ENCODE measurements around the gene LIN37. TPM values are rescaled to one million over a fixed set of nuclear protein-coding genes. Genes with fewer than 3 reads are reported as not detected.
A peak's percentile ranks its signal among the peaks of the same experiment; 100 is the strongest.

The LIN37 gene
- total RNA-seq, 1 experiment from 2014 or later, result 5.9 TPM

DNA sequence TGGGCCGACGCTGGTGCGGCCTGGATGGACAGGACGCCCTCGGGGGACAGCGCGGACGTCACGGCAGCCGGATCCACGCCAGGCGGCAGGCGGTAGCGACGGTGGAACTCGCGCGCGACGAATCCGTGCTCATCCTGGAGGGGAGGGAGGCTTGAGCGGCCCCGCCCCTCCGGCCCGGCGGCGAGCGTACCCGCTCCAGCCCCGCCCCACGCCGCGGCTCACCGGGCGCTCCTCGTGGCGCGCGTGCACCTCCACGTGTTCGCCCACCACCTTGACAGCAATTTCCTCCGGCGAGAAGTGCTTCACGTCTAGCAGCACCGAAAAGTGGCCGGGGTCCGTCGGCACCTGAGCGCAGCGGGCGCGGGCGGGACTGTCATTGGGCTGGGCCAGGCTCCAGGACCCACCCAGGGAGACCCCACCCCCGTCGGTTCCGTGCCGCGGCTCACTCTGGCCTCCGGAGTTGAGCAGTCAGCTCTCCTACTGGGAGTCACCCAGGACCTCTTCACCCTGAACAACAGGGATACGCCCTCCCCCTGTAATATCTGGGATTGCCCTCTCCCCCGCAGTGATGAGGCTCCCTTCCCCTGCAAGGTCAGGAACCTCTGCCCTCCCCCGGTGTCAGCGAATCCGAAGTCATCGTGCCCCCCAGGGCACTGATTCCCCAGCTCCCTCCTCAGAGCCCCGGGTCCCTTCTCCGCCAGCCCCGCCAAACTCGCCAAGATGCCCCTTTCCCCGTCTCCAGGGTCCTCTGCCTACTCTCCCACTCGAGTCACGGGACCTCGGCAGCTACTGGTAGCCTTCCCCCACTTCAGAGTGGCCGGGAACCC is 7.4 kb downstream of the LIN37 start:
- H3K4me3 Mint-ChIP-seq, result peak overlapping the region; percentile 58 to 78
- no peaks in the 10 kb centered on the region for H3K79me1 ChIP-seq (ENCODE audit: insufficient read depth, low read depth, low read length, poor library complexity, severe bottlenecking)
- H4K91ac ChIP-seq (ENCODE audit: insufficient read length, low read depth, low read length), result no peak overlapping the region
- H4K5ac ChIP-seq (ENCODE audit: insufficient read length, low read depth, low read length), result no peak overlapping the region
- H4K20me1 ChIP-seq (ENCODE audit: control insufficient read depth, insufficient read depth, insufficient read length), result no peaks in the 10 kb centered on the region
- H3K27ac ChIP-seq (ENCODE audit: insufficient read length, low read depth, low read length), result no peak overlapping the region
- TF ChIP-seq, protein P1, sequence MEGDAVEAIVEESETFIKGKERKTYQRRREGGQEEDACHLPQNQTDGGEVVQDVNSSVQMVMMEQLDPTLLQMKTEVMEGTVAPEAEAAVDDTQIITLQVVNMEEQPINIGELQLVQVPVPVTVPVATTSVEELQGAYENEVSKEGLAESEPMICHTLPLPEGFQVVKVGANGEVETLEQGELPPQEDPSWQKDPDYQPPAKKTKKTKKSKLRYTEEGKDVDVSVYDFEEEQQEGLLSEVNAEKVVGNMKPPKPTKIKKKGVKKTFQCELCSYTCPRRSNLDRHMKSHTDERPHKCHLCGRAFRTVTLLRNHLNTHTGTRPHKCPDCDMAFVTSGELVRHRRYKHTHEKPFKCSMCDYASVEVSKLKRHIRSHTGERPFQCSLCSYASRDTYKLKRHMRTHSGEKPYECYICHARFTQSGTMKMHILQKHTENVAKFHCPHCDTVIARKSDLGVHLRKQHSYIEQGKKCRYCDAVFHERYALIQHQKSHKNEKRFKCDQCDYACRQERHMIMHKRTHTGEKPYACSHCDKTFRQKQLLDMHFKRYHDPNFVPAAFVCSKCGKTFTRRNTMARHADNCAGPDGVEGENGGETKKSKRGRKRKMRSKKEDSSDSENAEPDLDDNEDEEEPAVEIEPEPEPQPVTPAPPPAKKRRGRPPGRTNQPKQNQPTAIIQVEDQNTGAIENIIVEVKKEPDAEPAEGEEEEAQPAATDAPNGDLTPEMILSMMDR (conservative IDR thresholded peaks at IDR 0.05), result no peak
- peaks cover 15% of the 10 kb centered on the region for H3K23me2 ChIP-seq (ENCODE audit: insufficient read length, low read depth, low read length, poor library complexity, severe bottlenecking)
- H3T11ph ChIP-seq (ENCODE audit: low read length), result no peak overlapping the region
- no peak overlapping the region for H3K9ac ChIP-seq (ENCODE audit: extremely low read depth, insufficient read length, low read length)
- no peak overlapping the region for H3K56ac ChIP-seq (ENCODE audit: insufficient read length, low read depth, low read length)
- peaks cover 12 to 23% of the 10 kb centered on the region in 2 experiments for H3K4me1 Mint-ChIP-seq
- no peak overlapping the region for H3K4ac ChIP-seq (ENCODE audit: low read depth, low read length)
- no peak overlapping the region for H2BK120ac ChIP-seq (ENCODE audit: low read depth, low read length, poor library complexity, severe bottlenecking)
- peak overlapping the region; percentile 43 for H3K4me2 ChIP-seq (ENCODE audit: insufficient read depth, insufficient read length, low read length)
- no peaks in the 10 kb centered on the region for H3K27me3 ChIP-seq (ENCODE audit: insufficient read depth, low read length)
- WGBS (ENCODE audit: extremely low coverage, insufficient read length, low lambda C conversion rate), result no CpG with 5 or more reads among the region's 74 CpGs
- H2AK5ac ChIP-seq (ENCODE audit: insufficient read length, low read length), result no peak overlapping the region
- no peak overlapping the region for H3K23ac ChIP-seq (ENCODE audit: insufficient read length, low read depth, low read length)
- no peaks in the 10 kb centered on the region for H3K9me3 Mint-ChIP-seq
- no peak overlapping the region for H2BK15ac ChIP-seq (ENCODE audit: low read depth, low read length)
- H2BK5ac ChIP-seq (ENCODE audit: insufficient read length, low read length), result no peak overlapping the region
- peaks cover 7% of the 10 kb centered on the region for H3K27me3 Mint-ChIP-seq (ENCODE audit: low read depth)
- no peaks in the 10 kb centered on the region for H3K9me3 ChIP-seq (ENCODE audit: control insufficient read depth, low read depth, low read length)
- no peak overlapping the region for H2BK20ac ChIP-seq (ENCODE audit: low read depth, low read length, poor library complexity, severe bottlenecking)
- no peak overlapping the region for H4K8ac ChIP-seq (replicated peaks; ENCODE audit: insufficient read length, low read depth, low read length)
- H2BK12ac ChIP-seq (ENCODE audit: insufficient read length, low read depth, low read length), result no peak overlapping the region
- DNase-seq, result peak; percentile 39
- H3K18ac ChIP-seq (ENCODE audit: insufficient read length, low read depth, low read length), result no peak overlapping the region
- H3K27ac Mint-ChIP-seq, result peak overlapping the region in 2 of 3 experiments; percentile 53 to 64; a peak in 2 of 7 replicates
- no peaks in the 10 kb centered on the region for H3K79me2 ChIP-seq (ENCODE audit: insufficient read depth, low read length)
- H3K14ac ChIP-seq (ENCODE audit: insufficient read depth, low read length), result 0 out of 2 replicates have a peak overlapping the region, but pooled peaks have one; percentile 11
- no peaks in the 10 kb centered on the region for H3K4me1 ChIP-seq (ENCODE audit: insufficient read depth, low read length)
- no peak overlapping the region for H2AFZ ChIP-seq (ENCODE audit: low read length)
- peaks cover 0 to 17% (median 13%) of the 10 kb centered on the region in 3 experiments; a peak in 5 of 7 replicates for H3K36me3 Mint-ChIP-seq (ENCODE audit: insufficient read depth in 1 of 3, low read depth in 3 of 3)

All from H9 (cell line).